ENCODE measurements around the gene PEAK3.
A peak's percentile ranks its signal among the peaks of the same experiment; 100 is the strongest.

Gene PEAK3

GRCh38 chr19:2236314-2237050 lies 45.5 kb downstream of the PEAK3 start, which contains the start of the genes PLEKHJ1 and SF3A2:
Gene PLEKHJ1 (minus strand): TSS chr19:2236329. CDS start chr19:2236248, 81 bp downstream.
Gene SF3A2 (plus strand): TSS chr19:2236824. CDS start chr19:2243419, 6,595 bp downstream.
- DNase-seq (ENCODE audit: low spot score) = peak; percentile 98

GRCh38 chr19:2236064-2236313 lies 46.0 kb downstream of the PEAK3 start:
- no peak for DNase-seq (ENCODE audit: low spot score)

- DNase-seq (ENCODE audit: low spot score) = peak; percentile 40
These were observed 46.5 kb downstream of the PEAK3 start for GRCh38 chr19:2235381-2236063.

- DNase-seq (ENCODE audit: low spot score) = no peak
These were observed 47.0 kb downstream of the PEAK3 start for GRCh38 chr19:2234996-2235380.

GRCh38 chr19:2233601-2234280 lies 48.2 kb downstream of the PEAK3 start:
- no peak for DNase-seq (ENCODE audit: low spot score)

GRCh38 chr19:2232286-2233151 lies 49.5 kb downstream of the PEAK3 start:
- DNase-seq (ENCODE audit: low spot score) = no peak

- DNase-seq (ENCODE audit: low spot score) = peak; percentile 53
These were observed 50.3 kb downstream of the PEAK3 start for GRCh38 chr19:2231621-2232221.

- no peak for DNase-seq (ENCODE audit: low spot score)
These were observed 51.0 kb downstream of the PEAK3 start for GRCh38 chr19:2230807-2231533.

GRCh38 chr19:2230033-2230531 lies 51.9 kb downstream of the PEAK3 start:
- no peak for DNase-seq (ENCODE audit: low spot score)

GRCh38 chr19:2229103-2230032 lies 52.6 kb downstream of the PEAK3 start:
- DNase-seq (ENCODE audit: low spot score) = no peak

- DNase-seq (ENCODE audit: low spot score) = no peak
These were observed 53.6 kb downstream of the PEAK3 start for GRCh38 chr19:2228157-2229030.

GRCh38 chr19:2227415-2228156 lies 54.4 kb downstream of the PEAK3 start:
- DNase-seq (ENCODE audit: low spot score) = no peak

GRCh38 chr19:2226840-2227360 lies 55.1 kb downstream of the PEAK3 start:
- DNase-seq (ENCODE audit: low spot score) = no peak

- no peak for DNase-seq (ENCODE audit: low spot score)
These were observed 55.7 kb downstream of the PEAK3 start for GRCh38 chr19:2226051-2226839.

GRCh38 chr19:2225415-2226050 lies 56.4 kb downstream of the PEAK3 start:
- DNase-seq (ENCODE audit: low spot score) = no peak

- no peak for DNase-seq (ENCODE audit: low spot score)
These were observed 57.1 kb downstream of the PEAK3 start for GRCh38 chr19:2224754-2225349.
